ENCODE results near the gene UBE2E2.

DNA sequence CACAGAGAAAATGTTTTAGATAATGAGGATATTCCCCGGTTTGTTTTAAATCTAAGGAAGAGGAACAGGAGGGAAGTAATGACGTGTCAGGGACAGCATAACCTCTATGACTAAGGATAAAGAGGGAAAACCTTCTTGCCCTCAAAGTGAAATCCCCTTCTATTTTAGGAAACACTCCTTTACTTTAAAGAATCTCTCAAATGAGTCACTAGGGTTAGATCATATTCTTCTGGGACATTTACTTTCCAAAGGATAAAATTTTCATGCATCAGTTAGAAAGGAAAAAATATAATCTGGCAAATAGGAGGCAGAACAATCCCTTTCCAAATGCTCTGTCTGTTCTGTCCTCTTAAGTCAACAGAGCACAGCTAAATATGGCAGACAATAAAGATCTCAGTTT is 43.2 kb upstream of the UBE2E2 start:
- TF ChIP-seq GATA2 (IDR thresholded peaks at IDR 0.05; ENCODE audit: low read depth, low read length) = no peak
- no peak for TF ChIP-seq GATA3 (IDR thresholded peaks at IDR 0.05; ENCODE audit: low read depth, low read length)

All from SH-SY5Y (cell line).